Gastroesophageal sphincter (tissue), 4 donors: ENCODE results near the gene FOXQ1. TPM values are rescaled to one million over a fixed set of nuclear protein-coding genes. Genes with fewer than 3 reads are reported as not detected.
"Not testable (repeated sequence)": the region's sequence is repeated elsewhere in the genome, so short reads cannot be mapped to it uniquely, and the experiment has no call there.

ENCODE experiments used
- ATAC-seq: fragments of 150-250 bp; one replicate; pipeline ENCODE4 v1.9.1; 2016; ENCODE audit warnings: mild to moderate bottlenecking, moderate library complexity
- H3K27ac ChIP-seq, 4 donors: fragments of 200-600 bp; sonication (generic) in 3 of 4; 1 replicate in 3 of 4; 2 replicates in 1 of 4; pipeline ENCODE4 v1.5.1; 2016 to 2019
- H3K27me3 ChIP-seq: fragments of 200-600 bp; sonication (generic); one replicate; pipeline ENCODE4 v1.5.1; 2019
- H3K36me3 ChIP-seq, 2 donors: fragments of 200-600 bp; sonication (generic); one replicate each; pipeline ENCODE4 v1.5.1; 2019; ENCODE audit warnings: control low read depth in 1 of 2
- H3K4me1 ChIP-seq, 3 donors: fragments of 200-600 bp; sonication (generic); 1 replicate in 2 of 3; 2 replicates in 1 of 3; pipeline ENCODE4 v1.5.1; 2016 to 2019; ENCODE audit warnings: control low read depth in 2 of 3
- H3K4me3 ChIP-seq, 2 donors: fragments of 200-600 bp; sonication (generic); one replicate each; pipeline ENCODE4 v1.5.1; 2019; ENCODE audit warnings: mild to moderate bottlenecking in 1 of 2, moderate library complexity in 1 of 2
- H3K9me3 ChIP-seq, 3 donors: fragments of 200-600 bp; sonication (generic); one replicate each; pipeline ENCODE4 v1.5.1; 2017 to 2019; ENCODE audit warnings: control low read depth in 2 of 3
- EP300 ChIP-seq: sonication (generic); formaldehyde crosslinking; IDR thresholded peaks from one replicate; pipeline ENCODE4 v1.6.1; 2017; ENCODE audit warnings: antibody characterized with exemption, mild to moderate bottlenecking
- POLR2A ChIP-seq, 2 donors: fragments of 450-650 bp; IDR thresholded peaks; one replicate each; pipeline ENCODE4 v1.6.1; 2017; ENCODE audit warnings: antibody characterized with exemption in 2 of 2, mild to moderate bottlenecking in 2 of 2, moderate library complexity in 1 of 2
- POLR2AphosphoS5 ChIP-seq: sonication (generic); formaldehyde crosslinking; IDR thresholded peaks from one replicate; pipeline ENCODE4 v1.6.1; 2017; ENCODE audit warnings: antibody characterized with exemption
- WGBS, 2 donors: methylation state at CpG; one replicate each; pipeline ENCODE4 v1.1.5; 2018; ENCODE audit warnings: low coverage in 1 of 2; 5-methylcytosine and 5-hydroxymethylcytosine counted together
- total RNA-seq, 4 donors: library from RNA; depleted of rRNA; stranded (reverse); fragments of >200 nt; gene quantifications; one replicate each; pipeline ENCODE4 v1.1.0, GENCODE V29; 2016
- TF ChIP-seq, protein P1 (sequence below), 4 experiments: fragments of 200-600 bp in 2 of 4; fragments of 450-650 bp in 2 of 4; sonication (generic) in 1 of 4; IDR thresholded peaks; one replicate each; pipeline ENCODE4 v1.5.1; 2017 to 2019; ENCODE audit warnings: antibody characterized with exemption in 4 of 4, mild to moderate bottlenecking in 2 of 4, moderate library complexity in 2 of 4

The FOXQ1 gene
- total RNA-seq, 4 donors from 2014 or later, result 0.40 to 7.0 (median 4.5) TPM

DNA sequence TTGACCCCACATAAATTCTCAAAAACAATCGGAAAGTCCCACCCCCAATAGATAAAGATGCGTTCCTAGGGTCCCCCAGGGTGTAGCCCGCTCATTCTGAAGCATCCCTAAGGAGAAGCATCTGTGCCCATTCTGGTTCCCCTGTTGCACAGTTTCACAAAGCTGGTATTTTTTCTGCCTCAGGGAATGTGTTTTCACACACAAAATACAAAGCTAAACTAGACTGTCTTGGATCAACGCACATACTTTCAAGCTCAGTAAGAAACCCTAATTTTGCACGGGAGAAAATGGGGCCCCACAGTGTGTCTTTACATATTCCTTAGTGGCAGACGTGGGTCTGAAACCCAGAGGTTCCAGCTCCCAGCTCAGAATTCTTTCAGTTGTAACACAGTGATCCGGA, 6.1 kb downstream of the FOXQ1 start:
- WGBS, 2 donors, result 81 to 96% methylated on average over 3 to 5 of the region's 7 CpGs
- peaks cover 4% of the 10 kb centered on the region for H3K27me3 ChIP-seq
- no peak overlapping the region for H3K4me3 ChIP-seq
- ATAC-seq, result no peak
- peaks cover 2 to 48% (median 15%) of the 10 kb centered on the region in 3 donors for H3K4me1 ChIP-seq
- no peaks in the 10 kb centered on the region for H3K36me3 ChIP-seq
- no peaks in the 10 kb centered on the region for H3K9me3 ChIP-seq
- no peak for TF ChIP-seq POLR2A (IDR thresholded peaks at IDR 0.05)
- no peak for TF ChIP-seq EP300
- TF ChIP-seq, protein P1, sequence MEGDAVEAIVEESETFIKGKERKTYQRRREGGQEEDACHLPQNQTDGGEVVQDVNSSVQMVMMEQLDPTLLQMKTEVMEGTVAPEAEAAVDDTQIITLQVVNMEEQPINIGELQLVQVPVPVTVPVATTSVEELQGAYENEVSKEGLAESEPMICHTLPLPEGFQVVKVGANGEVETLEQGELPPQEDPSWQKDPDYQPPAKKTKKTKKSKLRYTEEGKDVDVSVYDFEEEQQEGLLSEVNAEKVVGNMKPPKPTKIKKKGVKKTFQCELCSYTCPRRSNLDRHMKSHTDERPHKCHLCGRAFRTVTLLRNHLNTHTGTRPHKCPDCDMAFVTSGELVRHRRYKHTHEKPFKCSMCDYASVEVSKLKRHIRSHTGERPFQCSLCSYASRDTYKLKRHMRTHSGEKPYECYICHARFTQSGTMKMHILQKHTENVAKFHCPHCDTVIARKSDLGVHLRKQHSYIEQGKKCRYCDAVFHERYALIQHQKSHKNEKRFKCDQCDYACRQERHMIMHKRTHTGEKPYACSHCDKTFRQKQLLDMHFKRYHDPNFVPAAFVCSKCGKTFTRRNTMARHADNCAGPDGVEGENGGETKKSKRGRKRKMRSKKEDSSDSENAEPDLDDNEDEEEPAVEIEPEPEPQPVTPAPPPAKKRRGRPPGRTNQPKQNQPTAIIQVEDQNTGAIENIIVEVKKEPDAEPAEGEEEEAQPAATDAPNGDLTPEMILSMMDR (IDR thresholded peaks at IDR 0.05), result no peak
- TF ChIP-seq POLR2AphosphoS5, result no peak
- H3K27ac ChIP-seq, result peak overlapping the region in 3 of 4 donors; percentile 8 to 70 (median 65)

GRCh38 chr6:1318584-1318983, 6.7 kb downstream of the FOXQ1 start:
- H3K27ac ChIP-seq, H3K4me3 ChIP-seq, ATAC-seq, H3K9me3 ChIP-seq, H3K27me3 ChIP-seq, H3K36me3 ChIP-seq: not testable (repeated sequence)
- H3K4me1 ChIP-seq, result peaks cover 2 to 51% (median 15%) of the 10 kb centered on the region in 3 donors
- 82% methylated on average over 9 of the region's 22 CpGs; no CpG with 5 or more reads in 1 of the 2 donors for WGBS, 2 donors

DNA sequence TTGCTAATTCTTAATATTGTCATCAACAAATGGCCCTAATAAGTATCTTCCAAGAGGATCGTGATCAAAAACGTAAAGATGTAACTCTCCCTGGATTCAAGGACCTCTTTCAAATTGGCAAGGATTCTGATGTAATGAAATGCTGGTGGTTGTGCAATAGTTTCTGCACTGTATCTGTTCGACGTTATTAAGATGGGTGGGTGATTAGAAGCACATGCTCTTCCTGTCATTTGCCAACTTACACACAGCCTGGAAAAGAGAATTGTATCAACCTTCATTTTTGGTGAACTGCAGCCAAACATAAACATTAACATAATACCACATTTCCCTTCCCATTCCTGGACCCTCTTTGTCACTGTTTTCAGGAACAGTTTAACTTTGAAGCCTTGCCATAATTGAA, 9.8 kb downstream of the FOXQ1 start:
- WGBS, 2 donors, result 7 to 20% methylated on average over 4 of the region's 4 CpGs
- Histone ChIP-seq H3K4me3 (no peak overlapping the region), H3K27me3 (no peaks in the 10 kb centered on the region), H3K36me3 (no peaks in the 10 kb centered on the region), H3K4me1 (peaks cover 9 to 51% (median 24%) of the 10 kb centered on the region in 3 donors), H3K9me3 (no peaks in the 10 kb centered on the region), H3K27ac (peak overlapping the region in 3 of 4 donors; percentile 28 to 58 (median 58))
- ATAC-seq, result no peak
- peak; percentile 48 for TF ChIP-seq POLR2AphosphoS5
- TF ChIP-seq, protein P1 (IDR thresholded peaks at IDR 0.05), result no peak

- Histone ChIP-seq H3K4me1 (peaks cover 9 to 55% (median 28%) of the 10 kb centered on the region in 3 donors), H3K27ac (peak overlapping the region in 3 of 4 donors; percentile 28 to 58 (median 58))
- no peak for ATAC-seq
Observed at GRCh38 chr6:1322156-1322555, 10.3 kb downstream of the FOXQ1 start.

GRCh38 chr6:1322696-1323219, 10.9 kb downstream of the FOXQ1 start:
- WGBS, 2 donors, result 61 to 68% methylated on average over 2 to 5 of the region's 5 CpGs

More at GRCh38 chr6:1322156-1322555, 10.3 kb downstream of the FOXQ1 start:
- no peaks in the 10 kb centered on the region for H3K36me3 ChIP-seq
- TF ChIP-seq, protein P1 (IDR thresholded peaks at IDR 0.05), result no peak
- TF ChIP-seq POLR2A (IDR thresholded peaks at IDR 0.05) (no peak), EP300 (no peak), POLR2AphosphoS5 (no peak)
- no peaks in the 10 kb centered on the region for H3K9me3 ChIP-seq
- no peaks in the 10 kb centered on the region for H3K27me3 ChIP-seq
- WGBS, 2 donors, result 59 to 66% methylated on average over 3 of the region's 3 CpGs
- no peak overlapping the region for H3K4me3 ChIP-seq

More at GRCh38 chr6:1322696-1323219, 10.9 kb downstream of the FOXQ1 start:
- Histone ChIP-seq H3K27me3 (no peaks in the 10 kb centered on the region), H3K4me3 (no peak overlapping the region), H3K4me1 (peaks cover 9 to 61% (median 28%) of the 10 kb centered on the region in 3 donors), H3K27ac (peak overlapping the region in 3 of 4 donors; percentile 28 to 58 (median 45)), H3K36me3 (no peaks in the 10 kb centered on the region), H3K9me3 (no peaks in the 10 kb centered on the region)
- TF ChIP-seq, protein P1 (IDR thresholded peaks at IDR 0.05), result no peak
- TF ChIP-seq EP300 (no peak), POLR2AphosphoS5 (no peak), POLR2A (IDR thresholded peaks at IDR 0.05) (no peak)
- ATAC-seq, result no peak
